ENCODE results near the gene TMEM229A.

GRCh38 chr7:124031919-124032318 is 948 bp downstream of the TMEM229A start:
- TF ChIP-seq CTCF (IDR thresholded peaks at IDR 0.05): no peak
- no peak for TF ChIP-seq POLR2A (IDR thresholded peaks at IDR 0.05)

Measured in tibial nerve (tissue), 3 donors.